HFFc6 (cell line): ENCODE measurements around the gene FHIT. TPM values are rescaled to one million over a fixed set of nuclear protein-coding genes. Genes with fewer than 3 reads are reported as not detected.

ENCODE experiments used
- DNase-seq: peaks from one replicate; pipeline ENCODE4 v3.0.0-alpha.2; 2018
- H3K27ac Mint-ChIP-seq: 2 replicates; pipeline ENCODE4 v1.8.0; 2020; ENCODE audit warnings: mild to moderate bottlenecking, mixed read lengths
- H3K27me3 Mint-ChIP-seq: 2 replicates; pipeline ENCODE4 v1.8.0; 2021; ENCODE audit warnings: mild to moderate bottlenecking, moderate library complexity, mixed read lengths; ENCODE audit not compliant: insufficient read depth
- H3K36me3 Mint-ChIP-seq: 2 replicates; pipeline ENCODE4 v1.8.0; 2021; ENCODE audit warnings: low read depth, mixed read lengths
- H3K4me1 Mint-ChIP-seq: 2 replicates; pipeline ENCODE4 v1.8.0; 2020; ENCODE audit warnings: low read depth, mixed read lengths
- H3K4me3 Mint-ChIP-seq: 2 replicates; pipeline ENCODE4 v1.8.0; 2020; ENCODE audit warnings: mild to moderate bottlenecking, moderate library complexity, mixed read lengths
- H3K9me3 Mint-ChIP-seq: 2 replicates; pipeline ENCODE4 v1.8.0; 2020; ENCODE audit warnings: mild to moderate bottlenecking, mixed read lengths
- total RNA-seq, 6 experiments: library from RNA; stranded (reverse); fragmentation: NEBNext Ultra II Directional; extraction: Animal tissue kit (Norgen Biotek cat#: 25700); gene quantifications; 2 replicates in 1 of 6; 3 replicates in 5 of 6; pipeline ENCODE4 v1.2.3, GENCODE V29; 2021
- TF ChIP-seq, protein P1 (sequence below): fragments of 200-600 bp; sonication (generic); IDR thresholded peaks from 2 replicates; pipeline ENCODE4 v1.5.0; 2021; ENCODE audit warnings: antibody characterized with exemption, mild to moderate bottlenecking

The FHIT gene
- total RNA-seq, 6 experiments from 2014 or later: 0.33 to 0.38 TPM; not detected in 4

DNA sequence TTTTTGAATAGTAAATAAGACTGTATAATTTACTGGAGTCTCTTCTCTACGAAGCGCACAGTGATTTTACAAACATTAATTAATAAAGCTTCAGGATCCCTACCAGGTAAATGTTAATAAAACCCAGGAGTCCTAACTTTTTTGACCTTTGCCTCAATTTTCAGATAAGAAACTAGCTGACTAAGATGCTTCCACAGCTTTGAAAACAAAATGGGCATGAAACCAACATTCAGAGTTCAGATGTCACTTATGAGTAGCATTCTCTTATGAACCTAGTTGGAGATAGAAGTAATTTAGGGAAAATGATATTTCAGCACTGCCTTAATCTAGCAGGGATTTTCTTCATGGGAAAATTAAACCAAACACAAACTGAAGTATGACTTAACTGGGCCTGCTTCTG is 13.0 kb upstream of the FHIT start:
- TF ChIP-seq, protein P1, sequence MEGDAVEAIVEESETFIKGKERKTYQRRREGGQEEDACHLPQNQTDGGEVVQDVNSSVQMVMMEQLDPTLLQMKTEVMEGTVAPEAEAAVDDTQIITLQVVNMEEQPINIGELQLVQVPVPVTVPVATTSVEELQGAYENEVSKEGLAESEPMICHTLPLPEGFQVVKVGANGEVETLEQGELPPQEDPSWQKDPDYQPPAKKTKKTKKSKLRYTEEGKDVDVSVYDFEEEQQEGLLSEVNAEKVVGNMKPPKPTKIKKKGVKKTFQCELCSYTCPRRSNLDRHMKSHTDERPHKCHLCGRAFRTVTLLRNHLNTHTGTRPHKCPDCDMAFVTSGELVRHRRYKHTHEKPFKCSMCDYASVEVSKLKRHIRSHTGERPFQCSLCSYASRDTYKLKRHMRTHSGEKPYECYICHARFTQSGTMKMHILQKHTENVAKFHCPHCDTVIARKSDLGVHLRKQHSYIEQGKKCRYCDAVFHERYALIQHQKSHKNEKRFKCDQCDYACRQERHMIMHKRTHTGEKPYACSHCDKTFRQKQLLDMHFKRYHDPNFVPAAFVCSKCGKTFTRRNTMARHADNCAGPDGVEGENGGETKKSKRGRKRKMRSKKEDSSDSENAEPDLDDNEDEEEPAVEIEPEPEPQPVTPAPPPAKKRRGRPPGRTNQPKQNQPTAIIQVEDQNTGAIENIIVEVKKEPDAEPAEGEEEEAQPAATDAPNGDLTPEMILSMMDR: no peak

DNA sequence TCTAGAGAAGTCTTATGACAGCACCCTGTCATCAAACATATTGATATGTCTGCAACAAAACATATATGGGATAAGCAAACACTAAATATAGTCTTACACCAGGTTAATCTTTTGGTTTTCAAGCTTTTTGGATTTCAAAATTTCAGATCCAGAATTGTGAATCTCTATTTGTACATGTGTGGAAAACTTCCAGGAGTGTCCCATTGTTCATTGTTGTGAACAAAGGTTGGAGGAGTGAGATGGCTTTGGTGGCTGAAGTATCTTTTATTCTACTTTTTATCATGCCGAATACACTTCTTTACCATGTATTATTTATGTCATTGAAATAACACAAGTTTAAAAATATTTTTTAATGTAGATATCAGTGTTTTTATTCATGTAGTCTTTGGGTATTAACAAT is 5.9 kb upstream of the FHIT start:
- no peak overlapping the region for H3K4me3 Mint-ChIP-seq
- no peak for DNase-seq
- H3K9me3 Mint-ChIP-seq: no peaks in the 10 kb centered on the region
- TF ChIP-seq, protein P1: no peak
- H3K27me3 Mint-ChIP-seq: peaks cover 8% of the 10 kb centered on the region
- H3K36me3 Mint-ChIP-seq: no peaks in the 10 kb centered on the region
- H3K27ac Mint-ChIP-seq: no peak overlapping the region
- peaks cover 7% of the 10 kb centered on the region for H3K4me1 Mint-ChIP-seq

More for the DNA sequence above, 13.0 kb upstream of the FHIT start:
- no peak overlapping the region for H3K4me3 Mint-ChIP-seq
- no peaks in the 10 kb centered on the region for H3K36me3 Mint-ChIP-seq
- H3K9me3 Mint-ChIP-seq: no peaks in the 10 kb centered on the region; the same call in 1 of the 2 replicates
- no peak for DNase-seq
- peaks cover 8% of the 10 kb centered on the region for H3K27me3 Mint-ChIP-seq
- H3K4me1 Mint-ChIP-seq: no peaks in the 10 kb centered on the region
- no peak overlapping the region for H3K27ac Mint-ChIP-seq

DNA sequence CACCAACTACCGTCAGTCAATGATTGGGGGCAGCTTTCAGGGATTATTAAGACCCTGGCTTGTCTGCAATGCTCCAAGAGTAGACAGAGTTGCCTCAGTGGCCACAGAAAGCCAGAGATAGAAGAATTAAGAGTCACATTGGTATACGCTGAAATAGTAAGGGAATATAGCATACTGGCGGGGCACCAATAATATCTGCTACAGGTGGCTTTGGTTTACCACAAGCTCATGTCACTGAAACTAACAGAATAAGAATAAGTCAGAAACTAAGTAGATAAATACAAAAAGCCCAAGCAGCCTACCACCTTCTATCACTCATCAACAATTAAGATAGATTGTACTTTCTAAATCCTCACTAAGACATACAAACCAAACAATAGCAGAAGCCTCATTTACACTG is 2.5 kb upstream of the FHIT start:
- no peaks in the 10 kb centered on the region for H3K36me3 Mint-ChIP-seq

DNA sequence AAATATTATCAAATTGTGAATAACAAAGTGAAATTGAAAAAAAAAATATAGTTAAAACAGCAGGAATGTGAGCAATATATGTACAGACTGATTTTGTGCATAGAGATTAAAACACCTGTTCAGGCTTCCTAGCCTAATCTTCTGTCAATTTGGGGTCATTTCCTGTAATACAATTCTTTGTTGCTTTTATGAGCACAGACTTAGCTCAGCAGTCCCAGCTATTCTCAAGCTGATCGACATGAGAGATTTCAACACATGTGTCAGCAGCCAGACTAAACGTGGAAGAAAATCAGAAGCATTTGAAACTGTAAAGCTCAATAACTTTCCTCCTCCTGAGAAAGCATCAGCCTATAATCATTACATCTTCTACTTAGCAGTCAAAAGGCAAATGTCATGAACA is 1.6 kb upstream of the FHIT start:
- no peaks in the 10 kb centered on the region for H3K9me3 Mint-ChIP-seq
- H3K4me1 Mint-ChIP-seq: peaks cover 16% of the 10 kb centered on the region

More for the DNA sequence above, 2.5 kb upstream of the FHIT start:
- H3K4me3 Mint-ChIP-seq: no peak overlapping the region
- no peak for DNase-seq
- peaks cover 5% of the 10 kb centered on the region for H3K27me3 Mint-ChIP-seq
- H3K4me1 Mint-ChIP-seq: peaks cover 16% of the 10 kb centered on the region
- H3K9me3 Mint-ChIP-seq: no peaks in the 10 kb centered on the region
- H3K27ac Mint-ChIP-seq: no peak overlapping the region
- TF ChIP-seq, protein P1: no peak

DNA sequence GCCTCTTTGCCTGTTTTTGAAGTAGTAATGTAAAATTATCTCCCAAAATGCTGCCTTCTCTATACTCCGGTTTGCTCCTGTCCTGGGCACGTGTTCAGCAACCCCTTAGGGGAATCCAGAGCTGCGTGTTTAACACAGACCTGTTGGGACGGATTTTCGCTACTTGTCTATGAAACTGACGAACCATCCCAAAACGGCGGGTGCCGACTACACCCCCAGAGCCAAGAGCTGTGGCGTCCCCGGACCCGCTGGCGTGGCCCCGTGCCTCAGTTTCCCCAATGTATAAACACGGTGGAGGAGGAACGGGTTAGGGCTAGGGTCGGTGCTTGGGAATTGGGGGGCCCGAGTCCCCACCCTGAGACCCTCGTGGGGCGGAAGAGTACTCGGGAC is 473 bp downstream of the FHIT start:
- Mint-ChIP-seq H3K4me3 (peak overlapping the region; percentile 94), H3K36me3 (no peaks in the 10 kb centered on the region), H3K27ac (no peak overlapping the region), H3K9me3 (no peaks in the 10 kb centered on the region), H3K27me3 (peaks cover 7% of the 10 kb centered on the region), H3K4me1 (peaks cover 16% of the 10 kb centered on the region)
- DNase-seq: no peak
- TF ChIP-seq, protein P1: no peak

More for the DNA sequence above, 1.6 kb upstream of the FHIT start:
- peaks cover 5% of the 10 kb centered on the region for H3K27me3 Mint-ChIP-seq
- H3K4me3 Mint-ChIP-seq: 0 out of 2 replicates have a peak overlapping the region, but pooled peaks have one; percentile 94
- H3K27ac Mint-ChIP-seq: no peak overlapping the region
- no peaks in the 10 kb centered on the region for H3K36me3 Mint-ChIP-seq
- TF ChIP-seq, protein P1: no peak
- DNase-seq: no peak

DNA sequence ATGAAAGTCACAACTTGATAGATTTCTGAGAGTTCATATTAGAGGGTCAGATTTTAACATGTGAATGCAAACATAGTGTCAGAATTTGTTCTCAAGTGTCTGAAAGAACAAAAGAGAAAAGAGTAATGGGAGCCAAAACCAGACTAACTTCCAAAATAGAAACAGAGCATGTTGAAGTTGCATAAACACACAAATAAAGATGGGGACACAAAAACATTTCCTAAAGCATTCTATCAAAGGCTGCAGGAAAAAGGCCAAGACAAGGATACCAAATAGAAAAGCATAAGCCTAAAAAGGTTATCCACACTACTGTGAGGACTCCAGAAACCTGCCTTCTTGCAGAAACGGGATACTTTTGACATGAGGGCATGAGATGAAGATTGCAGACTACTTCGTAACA is 2.8 kb downstream of the FHIT start:
- Mint-ChIP-seq H3K36me3 (no peaks in the 10 kb centered on the region), H3K4me3 (no peak overlapping the region), H3K27me3 (peaks cover 7% of the 10 kb centered on the region), H3K27ac (no peak overlapping the region), H3K4me1 (peaks cover 16% of the 10 kb centered on the region), H3K9me3 (no peaks in the 10 kb centered on the region)
- no peak for DNase-seq
- TF ChIP-seq, protein P1: no peak
